ENCODE measurements around the gene PLCD3. TPM values are rescaled to one million over a fixed set of nuclear protein-coding genes. Genes with fewer than 3 reads are reported as not detected.

Gene PLCD3
- total RNA-seq, 1 experiment from 2014 or later = 55.8 TPM

- CTCF ChIA-PET = interaction anchor here (0.6 to 4.0 kb wide), 3 partner anchors 13 to 49 kb away, joined by 3 to 28 read pairs (median 4); partner anchors contain the start of gene ACBD4
- Mint-ChIP-seq H3K4me1 (peaks cover 7% of the 10 kb centered on the region), H3K27ac (no peak overlapping the region), H3K9me3 (no peaks in the 10 kb centered on the region), H3K36me3 (peaks cover 65% of the 10 kb centered on the region), H3K27me3 (ENCODE audit: low read depth) (no peaks in the 10 kb centered on the region), H3K4me3 (no peak overlapping the region)
- TF ChIP-seq ZNF512 (CRISPR knock-in tag; IDR thresholded peaks at IDR 0.05; ENCODE audit: borderline replicate concordance) = no peak
- TF ChIP-seq FOXP1 (CRISPR knock-in tag; IDR thresholded peaks at IDR 0.05; ENCODE audit: borderline replicate concordance) = no peak
- TF ChIP-seq CREB1 (CRISPR knock-in tag; IDR thresholded peaks at IDR 0.05) = no peak
- TF ChIP-seq E2F1 (CRISPR knock-in tag; IDR thresholded peaks at IDR 0.05) = no peak
- no peak for TF ChIP-seq SP1 (CRISPR knock-in tag; conservative IDR thresholded peaks at IDR 0.05)
- TF ChIP-seq, protein P1, sequence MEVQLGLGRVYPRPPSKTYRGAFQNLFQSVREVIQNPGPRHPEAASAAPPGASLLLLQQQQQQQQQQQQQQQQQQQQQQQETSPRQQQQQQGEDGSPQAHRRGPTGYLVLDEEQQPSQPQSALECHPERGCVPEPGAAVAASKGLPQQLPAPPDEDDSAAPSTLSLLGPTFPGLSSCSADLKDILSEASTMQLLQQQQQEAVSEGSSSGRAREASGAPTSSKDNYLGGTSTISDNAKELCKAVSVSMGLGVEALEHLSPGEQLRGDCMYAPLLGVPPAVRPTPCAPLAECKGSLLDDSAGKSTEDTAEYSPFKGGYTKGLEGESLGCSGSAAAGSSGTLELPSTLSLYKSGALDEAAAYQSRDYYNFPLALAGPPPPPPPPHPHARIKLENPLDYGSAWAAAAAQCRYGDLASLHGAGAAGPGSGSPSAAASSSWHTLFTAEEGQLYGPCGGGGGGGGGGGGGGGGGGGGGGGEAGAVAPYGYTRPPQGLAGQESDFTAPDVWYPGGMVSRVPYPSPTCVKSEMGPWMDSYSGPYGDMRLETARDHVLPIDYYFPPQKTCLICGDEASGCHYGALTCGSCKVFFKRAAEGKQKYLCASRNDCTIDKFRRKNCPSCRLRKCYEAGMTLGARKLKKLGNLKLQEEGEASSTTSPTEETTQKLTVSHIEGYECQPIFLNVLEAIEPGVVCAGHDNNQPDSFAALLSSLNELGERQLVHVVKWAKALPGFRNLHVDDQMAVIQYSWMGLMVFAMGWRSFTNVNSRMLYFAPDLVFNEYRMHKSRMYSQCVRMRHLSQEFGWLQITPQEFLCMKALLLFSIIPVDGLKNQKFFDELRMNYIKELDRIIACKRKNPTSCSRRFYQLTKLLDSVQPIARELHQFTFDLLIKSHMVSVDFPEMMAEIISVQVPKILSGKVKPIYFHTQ (CRISPR knock-in tag; IDR thresholded peaks at IDR 0.05) = no peak
- no peak for TF ChIP-seq SMAD3 (CRISPR knock-in tag; IDR thresholded peaks at IDR 0.05; ENCODE audit: borderline replicate concordance)
- TF ChIP-seq HMGA2 (CRISPR knock-in tag; IDR thresholded peaks at IDR 0.05) = no peak
- TF ChIP-seq ZNF416 (CRISPR knock-in tag; IDR thresholded peaks at IDR 0.05) = no peak
- TF ChIP-seq, protein P2, sequence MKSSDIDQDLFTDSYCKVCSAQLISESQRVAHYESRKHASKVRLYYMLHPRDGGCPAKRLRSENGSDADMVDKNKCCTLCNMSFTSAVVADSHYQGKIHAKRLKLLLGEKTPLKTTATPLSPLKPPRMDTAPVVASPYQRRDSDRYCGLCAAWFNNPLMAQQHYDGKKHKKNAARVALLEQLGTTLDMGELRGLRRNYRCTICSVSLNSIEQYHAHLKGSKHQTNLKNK (CRISPR knock-in tag; IDR thresholded peaks at IDR 0.05) = no peak
- TF ChIP-seq TEAD1 (CRISPR knock-in tag; IDR thresholded peaks at IDR 0.05) = no peak
- no peak for TF ChIP-seq RELA (CRISPR knock-in tag; IDR thresholded peaks at IDR 0.05; ENCODE audit: borderline replicate concordance)
- TF ChIP-seq GRHL2 (CRISPR knock-in tag; IDR thresholded peaks at IDR 0.05; ENCODE audit: insufficient replicate concordance, severe bottlenecking) = no peak
- no peak for TF ChIP-seq NR3C1 (CRISPR knock-in tag; conservative IDR thresholded peaks at IDR 0.05; ENCODE audit: low read depth)
- TF ChIP-seq, protein P3, sequence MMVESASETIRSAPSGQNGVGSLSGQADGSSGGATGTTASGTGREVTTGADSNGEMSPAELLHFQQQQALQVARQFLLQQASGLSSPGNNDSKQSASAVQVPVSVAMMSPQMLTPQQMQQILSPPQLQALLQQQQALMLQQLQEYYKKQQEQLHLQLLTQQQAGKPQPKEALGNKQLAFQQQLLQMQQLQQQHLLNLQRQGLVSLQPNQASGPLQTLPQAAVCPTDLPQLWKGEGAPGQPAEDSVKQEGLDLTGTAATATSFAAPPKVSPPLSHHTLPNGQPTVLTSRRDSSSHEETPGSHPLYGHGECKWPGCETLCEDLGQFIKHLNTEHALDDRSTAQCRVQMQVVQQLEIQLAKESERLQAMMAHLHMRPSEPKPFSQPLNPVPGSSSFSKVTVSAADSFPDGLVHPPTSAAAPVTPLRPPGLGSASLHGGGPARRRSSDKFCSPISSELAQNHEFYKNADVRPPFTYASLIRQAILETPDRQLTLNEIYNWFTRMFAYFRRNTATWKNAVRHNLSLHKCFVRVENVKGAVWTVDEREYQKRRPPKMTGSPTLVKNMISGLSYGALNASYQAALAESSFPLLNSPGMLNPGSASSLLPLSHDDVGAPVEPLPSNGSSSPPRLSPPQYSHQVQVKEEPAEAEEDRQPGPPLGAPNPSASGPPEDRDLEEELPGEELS (CRISPR knock-in tag; IDR thresholded peaks at IDR 0.05) = no peak
- TF ChIP-seq JAZF1 (CRISPR knock-in tag; IDR thresholded peaks at IDR 0.05) = no peak
- ATAC-seq (no peak), DNase-seq (ENCODE audit: low spot score) (no peak)
- POLR2A ChIA-PET = no interaction called here
Observed at GRCh38 chr17:45086865-45087503, 45.3 kb downstream of the PLCD3 start.

DNA sequence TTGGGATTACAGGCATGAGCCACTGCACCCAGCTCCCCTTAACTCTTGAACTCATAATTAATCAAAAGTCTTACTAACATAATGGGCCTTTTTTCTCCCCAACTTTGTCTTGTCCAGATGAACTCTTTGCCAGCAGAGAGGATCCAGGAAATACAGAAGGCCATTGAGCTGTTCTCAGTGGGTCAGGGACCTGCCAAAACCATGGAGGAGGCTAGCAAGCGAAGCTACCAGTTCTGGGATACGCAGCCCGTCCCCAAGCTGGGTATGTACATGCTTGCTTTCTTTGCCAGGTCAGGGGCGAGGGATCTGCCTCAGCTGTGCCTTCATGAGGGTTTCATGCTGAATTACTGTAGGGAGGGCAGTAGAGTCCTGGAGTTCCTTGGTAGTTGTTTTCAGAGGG, 45.9 kb downstream of the PLCD3 start:
- Mint-ChIP-seq H3K27me3 (ENCODE audit: low read depth) (no peaks in the 10 kb centered on the region), H3K27ac (no peak overlapping the region), H3K36me3 (peaks cover 65% of the 10 kb centered on the region), H3K4me1 (peaks cover 7% of the 10 kb centered on the region), H3K9me3 (no peaks in the 10 kb centered on the region), H3K4me3 (no peak overlapping the region)
- ChIA-PET CTCF (interaction anchor here (1.0 to 1.5 kb wide), 2 partner anchors 13 to 49 kb away, joined by 3 to 10 read pairs; partner anchors contain the start of gene ACBD4), POLR2A (no interaction called here)
- TF ChIP-seq ZNF671 (CRISPR knock-in tag; IDR thresholded peaks at IDR 0.05) (no peak), ZNF416 (CRISPR knock-in tag; IDR thresholded peaks at IDR 0.05) (no peak), PRRX2 (CRISPR knock-in tag; IDR thresholded peaks at IDR 0.05) (no peak), GABPB1 (CRISPR knock-in tag; IDR thresholded peaks at IDR 0.05) (no peak), ZNF396 (CRISPR knock-in tag; IDR thresholded peaks at IDR 0.05; ENCODE audit: borderline replicate concordance) (no peak), RORB (CRISPR knock-in tag; IDR thresholded peaks at IDR 0.05) (no peak)
- ATAC-seq = no peak
- DNase-seq (ENCODE audit: low spot score) = no peak

All from WTC11 (cell line).